Skeletal muscle tissue (tissue), 4 donors: Measurements from ENCODE around the gene TAF5L. TPM values are rescaled to one million over a fixed set of nuclear protein-coding genes. Genes with fewer than 3 reads are reported as not detected.
A peak's percentile ranks its signal among the peaks of the same experiment; 100 is the strongest.
"Not testable (repeated sequence)": the region's sequence is repeated elsewhere in the genome, so short reads cannot be mapped to it uniquely, and the experiment has no call there.

Experiments
- H3K27ac ChIP-seq: one replicate; pipeline ENCODE4 v1.7.0; 2013; ENCODE audit warnings: mild to moderate bottlenecking, low read depth, low read length, inconsistent platforms
- H3K27me3 ChIP-seq, 3 donors: one replicate each; pipeline ENCODE4 v1.7.0; 2013; ENCODE audit warnings: low read length in 3 of 3; ENCODE audit not compliant: control insufficient read depth in 3 of 3, insufficient read depth in 3 of 3
- H3K36me3 ChIP-seq, 3 donors: one replicate each; pipeline ENCODE4 v1.7.0; 2013; ENCODE audit warnings: low read length in 3 of 3; ENCODE audit not compliant: control insufficient read depth in 3 of 3, insufficient read depth in 3 of 3
- H3K4me1 ChIP-seq, 3 donors: one replicate each; pipeline ENCODE4 v1.7.0; 2013; ENCODE audit warnings: low read length in 3 of 3, mild to moderate bottlenecking in 3 of 3; ENCODE audit not compliant: control insufficient read depth in 3 of 3, insufficient read depth in 3 of 3
- H3K4me3 ChIP-seq, 3 donors: one replicate each; pipeline ENCODE4 v1.7.0; 2013; ENCODE audit warnings: low read length in 3 of 3
- H3K9ac ChIP-seq, 3 donors: one replicate each; pipeline ENCODE4 v1.7.0; 2013; ENCODE audit warnings: low read length in 3 of 3, mild to moderate bottlenecking in 3 of 3, moderate library complexity in 2 of 3, low read depth in 1 of 3
- H3K9me3 ChIP-seq, 3 donors: one replicate each; pipeline ENCODE4 v1.7.0; 2013; ENCODE audit warnings: low read length in 3 of 3; ENCODE audit not compliant: control insufficient read depth in 3 of 3
- total RNA-seq: library from RNA; depleted of rRNA; stranded (reverse); fragments of >200 nt; gene quantifications from one replicate; pipeline ENCODE4 v1.2.3, GENCODE V29; 2014
- donor health status: Osteomylitis.

TAF5L gene
- total RNA-seq, 1 donor from 2014 or later, result 9.9 TPM

- no peak overlapping the region for H3K27ac ChIP-seq
These were observed 62.7 kb downstream of the TAF5L start for GRCh38 chr1:229563241-229563640.

GRCh38 chr1:229562686-229563085 is 63.2 kb downstream of the TAF5L start:
- H3K27ac ChIP-seq, result no peak overlapping the region
- no peaks in the 10 kb centered on the region for H3K27me3 ChIP-seq
- H3K4me1 ChIP-seq, result peaks cover 9 to 11% (median 9%) of the 10 kb centered on the region in 3 donors

More at GRCh38 chr1:229563241-229563640, 62.7 kb downstream of the TAF5L start:
- H3K9ac ChIP-seq, result peak overlapping the region in 2 of 3 donors; percentile 34 to 46
- no peaks in the 10 kb centered on the region for H3K27me3 ChIP-seq
- H3K4me3 ChIP-seq, result peak overlapping the region in 1 of 3 donors; percentile 2
- no peaks in the 10 kb centered on the region for H3K9me3 ChIP-seq
- peaks cover 8 to 11% (median 9%) of the 10 kb centered on the region in 3 donors for H3K4me1 ChIP-seq
- H3K36me3 ChIP-seq, result no peaks in the 10 kb centered on the region

DNA sequence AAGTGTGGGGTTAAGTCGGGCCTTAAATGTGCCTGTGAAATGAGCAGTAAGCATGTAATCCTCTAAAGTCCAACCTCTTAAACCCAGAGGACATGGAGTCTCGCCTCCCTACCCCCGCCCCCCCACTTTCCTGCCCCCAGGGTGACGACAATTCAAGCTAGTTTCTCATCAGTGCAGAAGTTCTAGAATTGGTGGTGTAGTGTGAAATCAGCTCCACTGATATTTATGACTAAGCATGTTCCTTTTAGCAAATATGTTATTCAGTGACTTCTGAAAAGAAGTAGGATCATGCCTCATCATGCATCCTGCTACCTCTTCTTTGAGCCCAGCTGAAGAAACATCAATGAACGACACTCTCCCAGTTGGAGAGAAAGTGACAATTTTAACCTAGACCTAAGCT is 64.8 kb downstream of the TAF5L start:
- Histone ChIP-seq H3K9me3 (no peaks in the 10 kb centered on the region), H3K27me3 (no peaks in the 10 kb centered on the region), H3K36me3 (no peaks in the 10 kb centered on the region), H3K4me3 (no peak overlapping the region), H3K27ac (no peak overlapping the region), H3K4me1 (peaks cover 19 to 22% (median 20%) of the 10 kb centered on the region in 3 donors), H3K9ac (no peak overlapping the region)

More at GRCh38 chr1:229562686-229563085, 63.2 kb downstream of the TAF5L start:
- no peaks in the 10 kb centered on the region for H3K36me3 ChIP-seq
- H3K9me3 ChIP-seq, result no peaks in the 10 kb centered on the region
- no peak overlapping the region for H3K9ac ChIP-seq
- H3K4me3 ChIP-seq, result no peak overlapping the region

- peaks cover 20 to 25% (median 20%) of the 10 kb centered on the region in 3 donors for H3K4me1 ChIP-seq
- not testable (repeated sequence) for H3K9ac ChIP-seq, H3K36me3 ChIP-seq, H3K27ac ChIP-seq, H3K4me3 ChIP-seq, H3K27me3 ChIP-seq, H3K9me3 ChIP-seq
These were observed 65.8 kb downstream of the TAF5L start for GRCh38 chr1:229560124-229560523.

DNA sequence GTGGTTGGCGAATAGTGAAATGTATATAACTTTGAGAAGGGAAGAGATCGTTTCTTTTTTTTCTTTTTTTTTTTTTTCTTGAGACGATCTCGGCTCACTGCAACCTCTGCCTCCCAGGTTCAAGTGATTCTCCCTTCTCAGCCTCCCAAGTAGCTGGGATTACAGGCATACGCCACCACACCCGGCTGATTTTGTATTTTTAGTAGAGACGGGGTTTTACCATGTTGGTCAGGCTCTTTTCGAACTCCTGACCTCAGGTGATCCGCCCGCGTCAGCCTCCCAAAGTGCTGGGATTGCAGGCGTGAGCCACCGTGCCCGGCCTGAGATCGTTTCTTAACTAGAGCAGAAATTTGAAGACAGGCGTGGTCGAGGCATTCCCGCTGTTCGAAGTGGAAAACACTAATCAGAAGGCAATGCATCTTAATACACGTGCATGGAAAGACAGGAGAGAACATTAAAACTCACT is 66.6 kb downstream of the TAF5L start:
- H3K27me3 ChIP-seq, H3K9me3 ChIP-seq, H3K36me3 ChIP-seq: not testable (repeated sequence)
- peak overlapping the region; percentile 60 to 89 (median 76) for H3K9ac ChIP-seq
- peaks cover 23 to 28% (median 26%) of the 10 kb centered on the region in 3 donors for H3K4me1 ChIP-seq
- peak overlapping the region; percentile 76 to 95 (median 93) for H3K4me3 ChIP-seq
- H3K27ac ChIP-seq, result peak overlapping the region; percentile 71

- Histone ChIP-seq H3K36me3 (peaks cover 0 to 2% (median 0%) of the 10 kb centered on the region in 3 donors), H3K27me3 (no peaks in the 10 kb centered on the region), H3K27ac (peak within 1 kb of the TSS; percentile 71), H3K9me3 (no peaks in the 10 kb centered on the region), H3K4me1 (peaks cover 23 to 27% (median 25%) of the 10 kb centered on the region in 3 donors), H3K9ac (peak within 1 kb of the TSS; percentile 75 to 89 (median 85)), H3K4me3 (peak within 1 kb of the TSS; percentile 76 to 95 (median 93))
These were observed 67.2 kb downstream of the TAF5L start, which contains the start of gene ABCB10 for GRCh38 chr1:229558460-229559335. Gene ABCB10 (minus strand): TSS chr1:229558707. CDS start chr1:229558652, 55 bp downstream.

GRCh38 chr1:229557913-229558414 is 68.0 kb downstream of the TAF5L start:
- Histone ChIP-seq H3K9ac (peak overlapping the region; percentile 75 to 89 (median 85)), H3K4me3 (peak overlapping the region; percentile 76 to 95 (median 93)), H3K9me3 (no peaks in the 10 kb centered on the region), H3K27me3 (no peaks in the 10 kb centered on the region), H3K36me3 (peaks cover 0 to 2% (median 0%) of the 10 kb centered on the region in 3 donors), H3K4me1 (peaks cover 16 to 21% (median 20%) of the 10 kb centered on the region in 3 donors), H3K27ac (peak overlapping the region; percentile 65)

- H3K9ac ChIP-seq, result peak overlapping the region; percentile 75 to 89 (median 85)
- H3K9me3 ChIP-seq, result no peaks in the 10 kb centered on the region
- H3K27me3 ChIP-seq, result no peaks in the 10 kb centered on the region
- H3K36me3 ChIP-seq, result peaks cover 0 to 2% (median 0%) of the 10 kb centered on the region in 3 donors
- peaks cover 16 to 21% (median 20%) of the 10 kb centered on the region in 3 donors for H3K4me1 ChIP-seq
- peak overlapping the region; percentile 76 to 95 (median 93) for H3K4me3 ChIP-seq
- peak overlapping the region; percentile 65 for H3K27ac ChIP-seq
These were observed 68.6 kb downstream of the TAF5L start for GRCh38 chr1:229557200-229557850.

DNA sequence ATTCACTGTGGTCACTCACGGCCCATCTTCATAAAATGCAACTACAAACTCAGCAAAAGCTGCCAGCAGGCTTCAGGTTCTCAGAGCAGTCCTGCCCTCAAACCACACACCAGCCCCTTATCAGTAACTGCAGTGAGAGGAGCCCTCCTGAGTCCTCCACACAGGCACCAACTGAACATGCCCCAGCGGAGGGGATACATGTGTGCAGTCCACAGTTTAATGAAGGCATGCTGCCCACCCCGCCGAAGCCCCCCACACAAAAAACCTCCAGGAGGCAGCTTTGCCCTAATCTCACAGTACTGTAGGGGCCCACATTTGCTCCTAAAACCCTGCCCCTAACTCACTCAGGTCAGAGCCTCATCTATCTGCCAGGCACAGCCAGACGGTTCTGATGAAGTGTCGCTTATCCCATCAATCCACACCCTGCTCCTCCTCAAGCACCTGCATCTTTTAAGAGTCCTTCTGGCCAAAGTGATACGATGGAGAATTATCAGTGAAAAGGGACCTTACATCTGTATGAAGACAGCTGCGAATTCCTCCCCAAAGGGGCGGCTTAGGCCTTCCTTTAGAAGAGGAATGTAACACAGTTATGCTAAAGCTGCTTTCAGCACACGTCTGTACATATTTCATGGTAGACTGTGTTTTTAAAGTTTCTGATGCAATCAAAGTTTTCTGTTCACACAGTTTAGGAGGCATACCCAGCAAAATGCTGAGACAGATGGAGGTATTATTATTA is 70.9 kb downstream of the TAF5L start:
- H3K4me3 ChIP-seq, result no peak overlapping the region
- no peaks in the 10 kb centered on the region for H3K27me3 ChIP-seq
- peaks cover 0 to 2% (median 0%) of the 10 kb centered on the region in 3 donors for H3K36me3 ChIP-seq
- peak overlapping the region in 1 of 3 donors; percentile 27 for H3K9ac ChIP-seq
- H3K9me3 ChIP-seq, result no peaks in the 10 kb centered on the region
- H3K4me1 ChIP-seq, result peaks cover 16 to 25% (median 21%) of the 10 kb centered on the region in 3 donors
- H3K27ac ChIP-seq, result no peak overlapping the region
